Right atrium auricular region (tissue), 2 donors: Measurements from ENCODE around the gene CDC42. TPM values are rescaled to one million over a fixed set of nuclear protein-coding genes. Genes with fewer than 3 reads are reported as not detected.

Experiments used
- DNase-seq: peaks from one replicate; pipeline ENCODE4 v3.0.0-alpha.2; 2019; ENCODE audit warnings: low spot score
- H3K27ac ChIP-seq, 2 donors: fragments of 200-600 bp; sonication (generic); 1 replicate in 1 of 2; 2 replicates in 1 of 2; pipeline ENCODE4 v1.5.1; 2016 to 2019
- H3K27me3 ChIP-seq, 2 donors: fragments of 200-600 bp; sonication (generic); one replicate each; pipeline versions ENCODE4 v1.5.1 to v1.6.0; 2017 to 2019
- H3K36me3 ChIP-seq: fragments of 200-600 bp; sonication (generic); one replicate; pipeline ENCODE4 v1.5.1; 2016
- H3K4me1 ChIP-seq, 2 donors: fragments of 200-600 bp; sonication (generic); one replicate each; pipeline versions ENCODE4 v1.5.1 to v1.6.0; 2017 to 2019
- H3K4me3 ChIP-seq, 2 donors: fragments of 200-600 bp; sonication (generic); 1 replicate in 1 of 2; 2 replicates in 1 of 2; pipeline ENCODE4 v1.5.1; 2017 to 2019; ENCODE audit warnings: mild to moderate bottlenecking in 1 of 2, moderate library complexity in 1 of 2
- H3K9me3 ChIP-seq, 2 donors: fragments of 200-600 bp; sonication (generic); one replicate each; pipeline ENCODE4 v1.5.1; 2019
- total RNA-seq, 2 donors: library from RNA; depleted of rRNA; stranded (reverse); fragments of >200 nt; gene quantifications; one replicate each; pipeline ENCODE4 v1.1.0, GENCODE V29; 2016
- TF ChIP-seq, protein P1 (sequence below), 2 donors: fragments of 200-600 bp; sonication (generic); IDR thresholded peaks; one replicate each; pipeline ENCODE4 v1.5.1; 2019; ENCODE audit warnings: antibody characterized with exemption in 2 of 2

CDC42 gene
- total RNA-seq, 2 donors from 2014 or later = 144 to 147 TPM

DNA sequence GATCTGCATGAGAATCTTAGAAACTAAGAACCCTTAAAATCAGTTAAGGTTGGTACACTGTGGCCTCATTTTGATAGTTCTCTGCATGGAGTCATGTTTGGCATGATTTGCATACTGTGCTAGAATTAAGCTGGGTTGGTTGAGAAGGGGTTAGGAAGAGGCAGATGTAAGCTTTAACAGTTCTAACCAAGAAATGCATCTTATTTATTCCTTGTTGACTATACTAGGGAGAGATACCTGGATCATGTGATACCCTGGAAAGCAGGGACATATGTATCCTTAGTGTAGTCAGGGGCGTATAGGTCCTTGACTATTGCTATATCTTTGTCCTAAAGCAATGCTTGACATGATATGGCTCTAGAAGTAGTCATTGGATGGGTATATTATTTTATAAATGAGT, 41.0 kb downstream of the CDC42 start:
- H3K27me3 ChIP-seq = no peaks in the 10 kb centered on the region
- TF ChIP-seq, protein P1, sequence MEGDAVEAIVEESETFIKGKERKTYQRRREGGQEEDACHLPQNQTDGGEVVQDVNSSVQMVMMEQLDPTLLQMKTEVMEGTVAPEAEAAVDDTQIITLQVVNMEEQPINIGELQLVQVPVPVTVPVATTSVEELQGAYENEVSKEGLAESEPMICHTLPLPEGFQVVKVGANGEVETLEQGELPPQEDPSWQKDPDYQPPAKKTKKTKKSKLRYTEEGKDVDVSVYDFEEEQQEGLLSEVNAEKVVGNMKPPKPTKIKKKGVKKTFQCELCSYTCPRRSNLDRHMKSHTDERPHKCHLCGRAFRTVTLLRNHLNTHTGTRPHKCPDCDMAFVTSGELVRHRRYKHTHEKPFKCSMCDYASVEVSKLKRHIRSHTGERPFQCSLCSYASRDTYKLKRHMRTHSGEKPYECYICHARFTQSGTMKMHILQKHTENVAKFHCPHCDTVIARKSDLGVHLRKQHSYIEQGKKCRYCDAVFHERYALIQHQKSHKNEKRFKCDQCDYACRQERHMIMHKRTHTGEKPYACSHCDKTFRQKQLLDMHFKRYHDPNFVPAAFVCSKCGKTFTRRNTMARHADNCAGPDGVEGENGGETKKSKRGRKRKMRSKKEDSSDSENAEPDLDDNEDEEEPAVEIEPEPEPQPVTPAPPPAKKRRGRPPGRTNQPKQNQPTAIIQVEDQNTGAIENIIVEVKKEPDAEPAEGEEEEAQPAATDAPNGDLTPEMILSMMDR (IDR thresholded peaks at IDR 0.05) = no peak
- no peak for DNase-seq
- no peak overlapping the region for H3K4me3 ChIP-seq
- peaks cover 0 to 25% of the 10 kb centered on the region in 2 donors for H3K4me1 ChIP-seq
- H3K27ac ChIP-seq = no peak overlapping the region
- H3K9me3 ChIP-seq = no peaks in the 10 kb centered on the region
- peaks cover 40% of the 10 kb centered on the region for H3K36me3 ChIP-seq

DNA sequence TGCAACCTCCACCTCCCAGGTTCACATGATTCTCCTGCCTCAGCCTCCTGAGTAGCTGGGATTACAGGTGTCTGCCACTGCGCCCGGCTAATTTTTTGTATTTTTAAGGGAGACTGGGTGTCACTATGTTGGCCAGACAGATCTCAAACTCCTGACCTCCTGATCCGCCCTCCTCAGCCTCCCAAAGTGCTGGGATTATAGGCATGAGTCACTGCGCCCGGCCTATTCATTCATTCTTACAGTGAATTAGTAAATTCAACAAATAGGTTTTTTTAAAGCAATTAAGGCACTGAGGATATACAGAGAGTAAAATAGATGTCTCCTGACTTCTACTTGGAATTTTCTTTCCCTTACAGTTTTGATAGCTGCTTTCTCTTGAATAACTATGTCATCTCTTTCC, 43.5 kb downstream of the CDC42 start:
- TF ChIP-seq, protein P1 (IDR thresholded peaks at IDR 0.05) = no peak
- DNase-seq = no peak
- peaks cover 47% of the 10 kb centered on the region for H3K36me3 ChIP-seq
- H3K4me1 ChIP-seq = peaks cover 0 to 5% of the 10 kb centered on the region in 2 donors
- H3K9me3 ChIP-seq = no peaks in the 10 kb centered on the region
- H3K4me3 ChIP-seq = no peak overlapping the region
- H3K27me3 ChIP-seq = no peaks in the 10 kb centered on the region
- H3K27ac ChIP-seq = no peak overlapping the region

DNA sequence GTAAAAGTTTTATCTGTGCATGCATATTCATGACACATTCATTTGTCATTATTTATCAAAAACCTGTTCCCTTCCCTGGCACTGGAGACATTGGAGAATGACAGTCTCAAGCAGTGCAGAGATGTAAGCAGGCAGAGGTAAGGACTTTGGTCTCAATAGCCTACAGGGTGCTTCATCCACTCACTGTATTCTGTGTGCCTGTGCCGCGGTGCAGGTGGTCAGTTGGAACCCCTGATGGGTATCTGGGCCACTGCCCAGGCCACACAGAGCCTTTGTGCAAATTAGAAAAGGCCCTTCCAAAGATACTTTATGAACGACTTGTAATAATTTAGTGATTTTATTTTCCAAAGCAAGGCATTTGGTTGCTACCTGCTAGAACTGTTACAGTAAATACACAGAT, 44.0 kb downstream of the CDC42 start:
- DNase-seq = no peak
- H3K36me3 ChIP-seq = peaks cover 43% of the 10 kb centered on the region
- no peak overlapping the region for H3K27ac ChIP-seq
- TF ChIP-seq, protein P1 (IDR thresholded peaks at IDR 0.05) = no peak
- H3K4me3 ChIP-seq = no peak overlapping the region
- no peaks in the 10 kb centered on the region for H3K27me3 ChIP-seq
- peaks cover 0 to 9% of the 10 kb centered on the region in 2 donors for H3K4me1 ChIP-seq
- no peaks in the 10 kb centered on the region for H3K9me3 ChIP-seq

DNA sequence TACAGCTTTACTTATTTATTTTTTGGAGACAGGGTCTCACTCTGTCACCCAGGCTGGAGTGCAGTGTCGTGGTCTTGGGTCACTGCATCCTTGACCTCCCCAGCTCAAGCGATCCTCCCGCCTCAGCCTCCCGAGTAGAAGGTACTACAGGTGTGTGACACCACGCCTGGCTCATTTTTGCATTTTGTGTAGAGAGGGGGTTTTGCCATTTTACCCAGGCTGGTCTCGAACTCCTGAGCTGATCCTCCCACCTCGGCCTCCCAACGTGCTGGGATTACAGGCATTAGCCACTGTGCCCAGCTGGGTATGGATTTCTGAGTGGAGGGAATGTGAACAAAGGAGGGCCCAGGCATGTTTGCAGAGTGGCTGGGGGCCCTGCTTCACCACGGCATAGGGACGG, 46.2 kb downstream of the CDC42 start:
- Histone ChIP-seq H3K36me3 (peaks cover 39% of the 10 kb centered on the region), H3K27me3 (no peaks in the 10 kb centered on the region), H3K4me1 (peaks cover 0 to 10% of the 10 kb centered on the region in 2 donors), H3K9me3 (no peaks in the 10 kb centered on the region), H3K27ac (no peak overlapping the region), H3K4me3 (no peak overlapping the region)
- TF ChIP-seq, protein P1 (IDR thresholded peaks at IDR 0.05) = no peak
- DNase-seq = no peak

DNA sequence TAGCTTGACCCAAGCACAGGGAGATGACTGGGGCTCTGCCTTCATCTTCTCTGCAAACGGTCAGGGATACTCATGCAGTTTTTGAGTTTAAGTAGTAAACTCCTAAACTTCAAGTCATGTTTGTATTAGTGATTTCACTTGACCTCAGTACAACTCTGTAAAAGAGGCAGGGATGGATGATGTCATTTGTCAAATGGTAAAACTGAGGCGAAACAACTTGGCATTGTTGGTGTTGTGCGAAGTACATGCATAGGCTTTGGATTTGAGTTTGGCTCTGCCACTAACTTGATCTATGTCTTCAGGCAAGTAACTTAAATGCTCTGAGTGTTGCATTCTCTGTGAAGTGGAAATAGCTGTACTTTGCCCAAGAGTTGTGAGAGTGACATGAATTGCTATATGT, 47.7 kb downstream of the CDC42 start:
- Histone ChIP-seq H3K27me3 (no peaks in the 10 kb centered on the region), H3K9me3 (no peaks in the 10 kb centered on the region), H3K27ac (no peak overlapping the region), H3K4me3 (no peak overlapping the region), H3K36me3 (peaks cover 39% of the 10 kb centered on the region), H3K4me1 (peaks cover 0 to 10% of the 10 kb centered on the region in 2 donors)
- DNase-seq = no peak
- TF ChIP-seq, protein P1 (IDR thresholded peaks at IDR 0.05) = no peak

DNA sequence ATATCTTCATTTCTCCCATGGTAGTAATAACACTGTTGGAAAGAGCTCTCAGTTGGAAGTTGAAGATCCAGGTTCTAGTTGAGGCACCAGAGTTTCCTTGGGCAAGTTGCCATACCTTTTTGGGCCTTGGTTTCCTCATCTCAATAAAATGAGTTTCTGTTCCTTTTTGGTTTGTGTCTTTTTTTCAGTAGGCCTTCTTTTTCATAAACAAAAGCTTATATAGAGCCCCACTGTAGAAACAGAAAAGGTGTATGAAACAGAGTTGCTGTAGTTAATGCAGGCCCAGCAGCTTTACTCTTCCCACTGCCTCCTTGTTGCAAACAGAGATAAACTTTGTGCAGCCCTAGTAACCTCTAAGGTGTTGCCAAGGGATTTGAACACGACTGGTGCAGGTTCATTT, 48.7 kb downstream of the CDC42 start:
- no peak for DNase-seq
- TF ChIP-seq, protein P1 (IDR thresholded peaks at IDR 0.05) = no peak
- peaks cover 30% of the 10 kb centered on the region for H3K36me3 ChIP-seq
- H3K27ac ChIP-seq = no peak overlapping the region
- H3K27me3 ChIP-seq = no peaks in the 10 kb centered on the region
- H3K9me3 ChIP-seq = no peaks in the 10 kb centered on the region
- H3K4me3 ChIP-seq = no peak overlapping the region
- H3K4me1 ChIP-seq = peaks cover 0 to 10% of the 10 kb centered on the region in 2 donors
